CD4-positive, alpha-beta T cell (primary cell): Measurements from ENCODE around the gene ARID1B. TPM values are rescaled to one million over a fixed set of nuclear protein-coding genes. Genes with fewer than 3 reads are reported as not detected.

ENCODE experiments used
- ATAC-seq: fragments of 200-7000 bp; cut with Tn5 transposase; one replicate; pipeline ENCODE4 v1.10.0; 2022; ENCODE audit warnings: mild to moderate bottlenecking; ENCODE audit not compliant: poor library complexity
- CTCF ChIA-PET: fragments of 350-600 bp; sonication (Branson Sonifier 250); formaldehyde crosslinking; loops from one replicate; lab custom pipeline; 2021; ENCODE audit warnings: antibody characterized with exemption, inconsistent platforms; lab: Charles Lee
- POLR2A ChIA-PET: fragments of 350-600 bp; sonication (Branson Sonifier 250); formaldehyde crosslinking; loops from one replicate; lab custom pipeline; 2021; ENCODE audit warnings: antibody characterized with exemption, inconsistent platforms; lab: Charles Lee
- DNase-seq, 14 experiments: peaks; one replicate each; pipeline ENCODE4 v3.0.0-alpha.2; 2013 to 2020; ENCODE audit warnings: mixed read lengths in 2 of 14
- H3K27ac ChIP-seq, 2 donors: one replicate each; pipeline versions ENCODE4 v1.5.1 to v1.7.0; 2013; ENCODE audit warnings: low read length in 2 of 2, low read depth in 1 of 2, mild to moderate bottlenecking in 1 of 2
- H3K27me3 ChIP-seq, 2 experiments: 1 replicate in 1 of 2; 2 replicates in 1 of 2; pipeline versions ENCODE4 v1.6.1 to v1.7.0; 2013; ENCODE audit warnings: low read length in 2 of 2, control low read depth in 1 of 2, mild to moderate bottlenecking in 1 of 2, moderate library complexity in 1 of 2; ENCODE audit not compliant: insufficient read depth in 2 of 2, control insufficient read depth in 1 of 2
- H3K36me3 ChIP-seq: one replicate; pipeline ENCODE4 v1.6.1; 2013; ENCODE audit warnings: low read length, control low read depth; ENCODE audit not compliant: insufficient read depth
- H3K4me1 ChIP-seq: one replicate; pipeline ENCODE4 v1.6.1; 2013; ENCODE audit warnings: low read length, control low read depth; ENCODE audit not compliant: insufficient read depth
- H3K4me3 ChIP-seq: one replicate; pipeline ENCODE4 v1.5.1; 2013; ENCODE audit warnings: mild to moderate bottlenecking, low read length, moderate library complexity
- H3K9me3 ChIP-seq, 2 experiments: 1 replicate in 1 of 2; 2 replicates in 1 of 2; pipeline versions ENCODE4 v1.6.1 to v1.7.0; 2013; ENCODE audit warnings: low read length in 2 of 2, mild to moderate bottlenecking in 2 of 2, control low read depth in 1 of 2, moderate library complexity in 1 of 2; ENCODE audit not compliant: control insufficient read depth in 1 of 2, insufficient read depth in 1 of 2
- H3K27ac Mint-ChIP-seq: one replicate; pipeline ENCODE4 v1.8.0; 2020; ENCODE audit warnings: mixed read lengths
- H3K27me3 Mint-ChIP-seq: one replicate; pipeline ENCODE4 v1.8.0; 2021; ENCODE audit warnings: mixed read lengths
- H3K36me3 Mint-ChIP-seq: one replicate; pipeline ENCODE4 v1.8.0; 2021; ENCODE audit warnings: low read depth, mixed read lengths
- H3K4me1 Mint-ChIP-seq: one replicate; pipeline ENCODE4 v1.8.0; 2021; ENCODE audit warnings: low read depth, mixed read lengths
- H3K4me3 Mint-ChIP-seq: one replicate; pipeline ENCODE4 v1.8.0; 2020; ENCODE audit warnings: mild to moderate bottlenecking, mixed read lengths
- H3K9me3 Mint-ChIP-seq: one replicate; pipeline ENCODE4 v1.8.0; 2020; ENCODE audit warnings: mixed read lengths
- intact Hi-C, 2 experiments: fragments of 100-400 bp; cut with DNase I in 1 of 2; cut with micrococcal nuclease in 1 of 2; formaldehyde crosslinking; loops; one replicate each; pipeline versions ENCODE4 v1.15.1 to v1.9.0; 2023 to 2025; cut with DNase I, micrococcal nuclease
- total RNA-seq, 174 experiments: library from RNA in 2 of 174; stranded (reverse) in 2 of 174; gene quantifications; one replicate each; pipeline ENCODE4 v1.2.3 and lab custom pipeline; 2021 to 2026
- TF ChIP-seq, protein P1 (sequence below): fragments of 200-600 bp; IDR thresholded peaks from one replicate; pipeline ENCODE4 v1.8.0; 2022; ENCODE audit warnings: antibody characterized with exemption, mild to moderate bottlenecking

The ARID1B gene
- total RNA-seq, 2 experiments from 2014 or later, result 120 to 125 TPM

GRCh38 chr6:156948277-156948676 lies 171.1 kb downstream of the ARID1B start:
- H3K9me3 ChIP-seq, result no peaks in the 10 kb centered on the region
- H3K4me1 Mint-ChIP-seq, result peaks cover 66% of the 10 kb centered on the region
- no peak overlapping the region for H3K4me3 Mint-ChIP-seq
- H3K27ac Mint-ChIP-seq, result no peak overlapping the region
- H3K36me3 Mint-ChIP-seq, result no peaks in the 10 kb centered on the region
- no peak overlapping the region for H3K4me3 ChIP-seq
- intact Hi-C loops, result loop anchor here in 1 of 2 experiments (10.0 kb wide), 1 partner anchor 383 kb away; no protein-coding TSS in a partner anchor
- H3K27me3 ChIP-seq, result no peaks in the 10 kb centered on the region
- no peaks in the 10 kb centered on the region for H3K36me3 ChIP-seq
- TF ChIP-seq, protein P1, sequence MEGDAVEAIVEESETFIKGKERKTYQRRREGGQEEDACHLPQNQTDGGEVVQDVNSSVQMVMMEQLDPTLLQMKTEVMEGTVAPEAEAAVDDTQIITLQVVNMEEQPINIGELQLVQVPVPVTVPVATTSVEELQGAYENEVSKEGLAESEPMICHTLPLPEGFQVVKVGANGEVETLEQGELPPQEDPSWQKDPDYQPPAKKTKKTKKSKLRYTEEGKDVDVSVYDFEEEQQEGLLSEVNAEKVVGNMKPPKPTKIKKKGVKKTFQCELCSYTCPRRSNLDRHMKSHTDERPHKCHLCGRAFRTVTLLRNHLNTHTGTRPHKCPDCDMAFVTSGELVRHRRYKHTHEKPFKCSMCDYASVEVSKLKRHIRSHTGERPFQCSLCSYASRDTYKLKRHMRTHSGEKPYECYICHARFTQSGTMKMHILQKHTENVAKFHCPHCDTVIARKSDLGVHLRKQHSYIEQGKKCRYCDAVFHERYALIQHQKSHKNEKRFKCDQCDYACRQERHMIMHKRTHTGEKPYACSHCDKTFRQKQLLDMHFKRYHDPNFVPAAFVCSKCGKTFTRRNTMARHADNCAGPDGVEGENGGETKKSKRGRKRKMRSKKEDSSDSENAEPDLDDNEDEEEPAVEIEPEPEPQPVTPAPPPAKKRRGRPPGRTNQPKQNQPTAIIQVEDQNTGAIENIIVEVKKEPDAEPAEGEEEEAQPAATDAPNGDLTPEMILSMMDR, result no peak
- DNase-seq (no peak), ATAC-seq (no peak)
- no peak overlapping the region for H3K27ac ChIP-seq
- peaks cover 16% of the 10 kb centered on the region for H3K4me1 ChIP-seq
- ChIA-PET CTCF (interaction anchor here (1.0 kb wide), 1 partner anchor 14 kb away, joined by 4 read pairs; no protein-coding TSS in a partner anchor), POLR2A (no interaction called here)
- no peaks in the 10 kb centered on the region for H3K27me3 Mint-ChIP-seq
- no peaks in the 10 kb centered on the region for H3K9me3 Mint-ChIP-seq

DNA sequence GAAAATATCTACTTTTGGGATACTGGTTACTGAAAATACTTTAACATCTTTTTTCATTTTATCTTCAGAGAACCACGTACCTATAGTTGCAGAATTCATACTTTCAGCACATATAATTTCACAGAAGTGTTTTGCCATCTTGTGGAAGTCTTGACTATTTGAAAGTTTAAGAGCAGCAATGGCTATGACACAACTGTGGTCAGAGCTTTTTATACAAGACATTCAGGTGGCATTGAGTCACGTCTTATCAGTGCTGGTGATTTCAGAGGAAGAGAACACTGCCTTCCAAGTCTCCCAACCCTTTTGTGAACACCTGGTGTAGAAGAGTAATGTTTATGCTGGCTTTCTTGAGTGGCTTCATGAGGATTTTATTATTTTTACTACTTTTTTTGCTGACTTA lies 171.6 kb downstream of the ARID1B start:
- Mint-ChIP-seq H3K9me3 (no peaks in the 10 kb centered on the region), H3K27ac (no peak overlapping the region), H3K36me3 (no peaks in the 10 kb centered on the region), H3K4me3 (no peak overlapping the region), H3K4me1 (peaks cover 69% of the 10 kb centered on the region), H3K27me3 (no peaks in the 10 kb centered on the region)
- Histone ChIP-seq H3K36me3 (no peaks in the 10 kb centered on the region), H3K4me1 (peaks cover 16% of the 10 kb centered on the region), H3K27ac (no peak overlapping the region), H3K4me3 (no peak overlapping the region), H3K9me3 (no peaks in the 10 kb centered on the region), H3K27me3 (no peaks in the 10 kb centered on the region)
- intact Hi-C loops, result loop anchor here in 1 of 2 experiments (10.0 kb wide), 1 partner anchor 384 kb away; no protein-coding TSS in a partner anchor
- ChIA-PET POLR2A (interaction anchor here (1.1 kb wide), 1 partner anchor 73 kb away, joined by 3 read pairs; no protein-coding TSS in a partner anchor), CTCF (interaction anchor here (1.0 kb wide), 1 partner anchor 14 kb away, joined by 4 read pairs; no protein-coding TSS in a partner anchor)
- DNase-seq (no peak), ATAC-seq (no peak)
- TF ChIP-seq, protein P1, result no peak

DNA sequence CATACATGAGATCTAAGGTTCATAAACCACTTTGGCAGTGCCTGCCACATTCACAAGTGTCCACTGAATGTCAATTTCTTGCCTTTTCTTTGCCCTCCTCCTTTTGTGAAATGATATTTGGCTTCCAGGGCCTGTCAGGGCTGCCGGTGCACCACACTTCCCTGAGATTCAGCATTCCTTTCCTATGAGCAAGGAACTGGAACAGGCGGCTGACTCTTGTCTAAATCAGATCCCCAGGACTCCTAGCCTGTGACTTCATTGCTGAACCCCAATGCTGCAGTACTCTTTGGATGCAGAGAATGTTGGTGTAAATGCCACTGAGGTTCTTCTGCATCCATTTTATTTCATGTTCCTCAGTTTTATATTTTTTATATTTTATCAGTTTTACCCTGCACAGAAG lies 172.2 kb downstream of the ARID1B start:
- Mint-ChIP-seq H3K27me3 (no peaks in the 10 kb centered on the region), H3K9me3 (no peaks in the 10 kb centered on the region), H3K27ac (no peak overlapping the region), H3K4me3 (no peak overlapping the region), H3K36me3 (no peaks in the 10 kb centered on the region), H3K4me1 (peaks cover 68% of the 10 kb centered on the region)
- no peak overlapping the region for H3K27ac ChIP-seq
- no peak overlapping the region for H3K4me3 ChIP-seq
- H3K4me1 ChIP-seq, result peaks cover 16% of the 10 kb centered on the region
- H3K27me3 ChIP-seq, result no peaks in the 10 kb centered on the region
- TF ChIP-seq, protein P1, result no peak
- no peak for ATAC-seq
- ChIA-PET CTCF (interaction anchor here (1.0 kb wide), 1 partner anchor 15 kb away, joined by 4 read pairs; no protein-coding TSS in a partner anchor), POLR2A (interaction anchor here (1.1 kb wide), 1 partner anchor 72 kb away, joined by 3 read pairs; no protein-coding TSS in a partner anchor)
- DNase-seq, result no peak
- no peaks in the 10 kb centered on the region for H3K36me3 ChIP-seq
- intact Hi-C loops, result loop anchor here in 1 of 2 experiments (10.0 kb wide), 1 partner anchor 385 kb away; no protein-coding TSS in a partner anchor
- H3K9me3 ChIP-seq, result no peaks in the 10 kb centered on the region
